ENCODE data around the gene NR2F1-AS1.
"Not testable (repeated sequence)": the region's sequence is repeated elsewhere in the genome, so short reads cannot be mapped to it uniquely, and the experiment has no call there.

NR2F1-AS1 gene

DNA sequence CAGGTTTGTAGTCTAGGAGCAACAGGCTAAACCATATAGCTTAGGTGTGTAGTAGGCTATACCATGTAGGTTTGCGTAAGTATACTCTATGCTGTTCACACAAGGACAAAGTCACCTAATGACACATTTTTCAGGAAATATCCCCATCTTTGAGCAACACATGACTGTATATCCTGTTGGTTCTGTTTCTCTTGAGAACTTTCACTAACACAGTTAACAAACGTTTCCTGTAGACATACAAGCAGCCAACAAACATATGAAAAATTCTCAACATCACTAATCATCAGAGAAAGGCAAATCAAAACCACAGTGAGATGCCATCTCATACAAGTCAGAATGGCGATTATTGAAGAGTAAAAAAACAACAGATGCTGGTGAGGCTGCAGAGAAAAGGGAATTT, 68.2 kb downstream of the NR2F1-AS1 start:
- DNase-seq: no peak

DNA sequence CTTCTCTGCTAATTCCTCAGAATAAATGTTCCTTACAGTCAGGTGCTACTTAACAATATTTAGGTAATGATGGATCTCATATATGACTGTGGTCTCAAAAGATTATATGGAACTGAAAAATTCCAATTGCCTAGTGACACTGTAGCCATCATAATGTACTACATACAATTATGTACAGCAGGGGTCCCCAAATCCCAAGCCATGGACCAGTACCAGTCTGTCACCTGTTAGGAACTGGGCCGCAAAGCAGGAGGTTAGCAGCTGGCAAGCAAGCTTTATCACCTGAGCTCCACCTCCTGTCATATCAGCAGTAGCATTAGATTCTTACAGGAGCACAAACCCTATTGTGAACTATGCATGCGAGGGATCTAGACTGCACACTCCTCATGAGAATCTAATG, 69.6 kb downstream of the NR2F1-AS1 start:
- DNase-seq: no peak

DNA sequence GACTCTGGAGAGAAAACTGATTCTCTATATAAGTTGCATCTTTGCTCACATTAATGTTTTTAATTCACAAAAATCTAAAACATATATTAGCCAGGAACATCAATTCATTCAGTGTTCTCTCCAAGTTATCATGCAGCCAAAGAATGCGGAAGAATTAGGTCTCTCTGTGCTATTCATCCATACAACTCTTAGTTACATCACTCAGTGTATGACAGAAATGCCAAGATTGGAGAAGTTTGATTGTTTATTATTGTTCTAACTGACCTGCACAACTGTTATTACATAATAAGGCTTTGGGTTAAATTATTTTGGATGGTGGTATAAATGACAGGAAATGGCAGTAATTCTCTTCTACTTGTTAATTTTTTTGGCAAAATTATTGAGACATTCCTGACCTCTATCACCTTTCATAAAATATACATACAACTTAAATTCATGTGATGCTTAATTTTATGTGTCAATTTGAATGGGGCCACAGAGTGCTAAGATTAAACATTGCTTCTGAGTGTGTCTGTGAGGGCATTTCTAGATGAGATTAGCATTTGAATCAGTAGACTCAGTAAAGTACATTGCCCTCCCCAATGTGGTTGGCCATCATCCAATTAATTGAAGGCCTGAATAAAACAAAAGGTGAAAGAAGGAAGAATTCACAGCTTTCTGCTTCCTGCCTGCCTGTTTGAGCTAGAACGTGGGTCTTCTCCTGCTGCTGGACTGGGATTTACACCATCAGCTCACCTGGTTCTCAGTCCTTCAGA, 70.2 kb downstream of the NR2F1-AS1 start:
- no peak for DNase-seq

DNA sequence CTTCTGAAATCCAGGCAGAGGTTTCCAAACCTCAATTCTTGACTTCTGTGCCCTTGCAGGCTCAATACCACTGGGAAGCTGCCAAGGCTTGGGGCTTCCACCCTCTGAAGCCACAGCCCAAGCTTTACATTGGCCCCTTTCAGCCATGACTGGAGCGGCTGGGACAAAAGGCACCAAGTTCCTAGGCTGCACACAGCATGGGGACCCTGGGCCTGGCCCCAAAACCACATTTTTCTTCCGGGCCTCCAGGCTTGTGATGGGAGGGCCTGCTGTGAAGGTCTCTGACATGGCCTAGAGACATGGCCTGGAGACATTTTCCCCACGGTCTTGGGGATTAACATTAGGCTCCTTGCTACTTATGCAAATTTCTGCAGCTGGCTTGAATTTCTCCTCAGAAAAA, 75.5 kb downstream of the NR2F1-AS1 start:
- DNase-seq: not testable (repeated sequence)

DNA sequence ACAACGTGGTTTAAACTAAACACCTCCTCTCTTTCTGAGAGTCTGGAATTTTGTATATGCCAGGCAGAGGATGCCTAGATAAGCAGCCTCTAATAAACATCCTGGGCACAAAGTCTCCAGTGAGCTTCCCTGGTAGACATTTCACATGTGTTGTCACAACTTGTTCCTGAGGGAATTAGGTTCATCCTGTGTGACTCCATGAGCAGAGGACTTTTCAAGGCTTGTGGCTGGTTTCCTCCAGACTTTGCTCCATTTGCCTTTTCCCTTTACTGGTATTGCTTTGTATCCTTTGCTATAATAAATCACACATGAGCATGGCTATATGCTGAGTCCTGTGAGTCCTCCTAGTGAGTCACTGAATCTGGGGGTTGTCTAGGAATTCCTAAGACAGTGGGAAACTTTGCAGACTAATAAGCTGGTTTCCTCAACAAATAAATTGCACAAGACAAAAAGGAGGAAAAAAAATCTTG, 77.4 kb downstream of the NR2F1-AS1 start:
- DNase-seq: no peak

DNA sequence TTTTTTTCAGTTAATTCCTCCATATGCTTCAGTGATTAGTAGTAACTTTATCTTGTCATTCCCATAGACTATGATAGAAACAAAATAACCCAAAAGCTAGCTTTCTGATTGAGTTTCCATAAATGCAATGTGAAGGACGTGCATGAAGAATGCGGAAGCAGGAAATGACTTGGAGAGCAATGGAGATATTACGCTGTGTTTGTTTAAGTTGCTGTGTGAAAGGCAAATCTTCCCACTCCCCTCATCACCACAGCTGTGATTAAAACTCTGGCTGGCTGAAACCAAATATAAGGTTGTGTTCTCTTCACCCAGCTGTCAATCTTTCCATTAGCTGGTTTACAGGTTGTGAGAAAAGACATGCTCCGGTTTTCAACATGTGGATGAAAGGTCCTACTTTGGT, 83.9 kb downstream of the NR2F1-AS1 start:
- no peak for DNase-seq

DNA sequence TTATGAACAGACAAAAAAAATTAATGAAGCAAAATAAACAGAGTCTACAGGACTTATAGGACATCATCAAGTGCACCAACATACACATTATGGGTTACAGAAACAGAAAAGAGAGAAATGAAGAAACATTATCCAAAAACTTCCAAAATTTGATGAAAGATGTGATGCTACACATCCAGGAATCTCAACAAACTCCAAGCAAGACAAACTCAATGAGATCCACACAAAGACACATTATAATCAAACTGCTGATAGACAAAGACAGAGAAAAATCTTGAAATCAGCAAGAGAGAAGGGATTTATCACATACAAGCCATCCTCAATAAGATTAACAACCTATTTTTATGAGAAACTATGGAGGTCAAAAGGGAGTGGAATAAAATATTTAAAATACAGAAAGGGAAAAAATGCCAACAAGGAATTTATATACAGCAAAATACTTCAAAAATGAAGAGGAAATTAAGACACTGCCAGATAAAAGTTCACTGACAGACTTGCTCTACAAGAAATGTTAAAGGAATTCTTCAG, 101.0 kb downstream of the NR2F1-AS1 start:
- no peak for DNase-seq

DNA sequence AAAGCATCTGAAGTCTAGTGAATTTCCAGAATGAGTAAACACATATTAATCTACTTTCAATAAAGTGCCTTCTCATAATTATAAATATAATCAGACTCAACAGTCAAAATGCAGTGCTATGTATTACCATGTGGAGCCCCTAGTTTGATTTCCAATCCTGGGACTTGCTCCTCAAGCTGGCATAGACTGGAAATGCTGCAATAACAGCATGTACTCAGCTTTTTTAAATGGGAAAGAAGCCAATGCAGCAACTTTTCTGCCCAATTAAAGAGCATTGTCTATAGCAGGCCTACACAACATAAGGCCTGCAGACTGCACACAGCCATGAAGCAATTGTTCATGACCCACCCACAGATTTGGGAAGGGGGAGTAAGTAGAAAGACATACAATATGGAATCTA, 103.2 kb downstream of the NR2F1-AS1 start:
- DNase-seq: no peak

DNA sequence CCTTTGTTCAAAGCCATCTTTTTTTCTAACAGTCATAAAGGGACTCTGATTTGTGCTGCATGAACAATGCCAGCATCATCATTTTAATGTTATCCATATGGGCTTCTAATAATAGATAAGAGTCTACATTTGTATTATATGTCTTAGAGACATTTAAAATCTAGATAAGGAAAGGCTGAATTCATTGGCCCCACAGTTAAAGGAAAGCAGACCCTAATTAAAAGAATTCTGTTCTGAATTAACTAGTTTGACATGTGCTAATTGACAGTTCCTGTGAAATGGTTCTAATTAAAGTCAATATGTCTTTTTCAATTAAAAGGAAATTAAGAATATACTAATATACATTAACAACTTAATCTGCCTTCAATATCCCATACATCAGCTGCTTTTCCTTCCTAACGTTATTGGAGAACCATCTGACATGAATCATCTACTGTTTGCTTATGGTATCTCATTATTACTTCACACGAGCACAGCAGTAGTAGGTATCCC, 104.7 kb downstream of the NR2F1-AS1 start:
- DNase-seq: no peak

DNA sequence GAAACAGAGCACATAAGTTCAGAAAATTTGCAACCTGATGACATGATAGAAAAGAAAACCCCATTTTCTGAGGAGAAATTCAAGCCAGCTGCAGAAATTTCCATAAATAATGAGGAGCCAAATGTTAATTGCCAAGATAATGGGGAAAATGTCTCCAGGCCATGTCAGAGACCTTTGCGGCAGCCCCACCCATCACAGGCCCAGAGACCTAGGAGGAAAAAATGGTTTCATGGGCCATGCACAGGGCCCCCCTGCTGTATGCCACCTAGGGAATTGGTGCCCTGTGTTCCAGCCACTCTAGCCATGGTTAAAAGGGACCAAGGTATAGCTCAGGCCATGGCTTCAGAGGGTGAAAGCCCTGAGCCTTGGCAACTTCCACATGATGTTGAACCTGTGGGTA, 118.1 kb downstream of the NR2F1-AS1 start:
- no peak for DNase-seq

DNA sequence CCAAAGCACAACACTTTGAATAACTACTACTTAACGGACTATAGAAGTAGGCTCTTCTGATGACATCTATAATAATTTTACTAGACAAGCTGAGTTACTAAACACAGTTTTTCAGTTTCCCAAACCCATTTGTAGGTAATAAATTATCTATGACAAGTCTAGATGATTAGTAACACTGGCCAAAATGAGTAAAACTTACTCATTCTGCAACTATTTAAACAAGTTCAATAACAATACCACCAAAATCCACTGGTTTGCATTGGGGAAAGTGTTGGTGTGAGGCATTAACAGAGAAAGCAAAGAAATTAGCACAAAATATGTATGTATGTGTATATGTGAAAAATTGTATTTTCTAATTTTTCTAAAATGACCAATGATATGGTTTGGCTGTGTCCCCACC, 119.3 kb downstream of the NR2F1-AS1 start:
- DNase-seq: no peak

DNA sequence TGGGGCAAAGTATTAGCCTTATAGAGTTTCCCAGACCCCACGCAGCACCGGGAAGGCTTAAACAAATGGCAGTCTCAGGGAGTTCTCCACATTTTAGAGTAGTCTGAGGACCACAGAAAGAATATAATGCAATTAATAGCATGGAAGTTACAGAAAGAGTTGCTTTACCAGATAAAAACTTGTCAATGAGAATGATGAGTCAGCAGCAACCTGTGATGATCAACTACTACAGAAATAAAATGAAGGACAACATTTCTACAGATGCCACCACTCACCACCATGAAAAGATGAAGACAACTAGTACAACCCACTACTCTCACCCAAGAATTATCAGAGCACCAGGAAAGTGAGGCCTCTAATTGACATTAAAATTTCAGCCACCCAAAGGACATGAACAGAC, 120.7 kb downstream of the NR2F1-AS1 start:
- DNase-seq: no peak

DNA sequence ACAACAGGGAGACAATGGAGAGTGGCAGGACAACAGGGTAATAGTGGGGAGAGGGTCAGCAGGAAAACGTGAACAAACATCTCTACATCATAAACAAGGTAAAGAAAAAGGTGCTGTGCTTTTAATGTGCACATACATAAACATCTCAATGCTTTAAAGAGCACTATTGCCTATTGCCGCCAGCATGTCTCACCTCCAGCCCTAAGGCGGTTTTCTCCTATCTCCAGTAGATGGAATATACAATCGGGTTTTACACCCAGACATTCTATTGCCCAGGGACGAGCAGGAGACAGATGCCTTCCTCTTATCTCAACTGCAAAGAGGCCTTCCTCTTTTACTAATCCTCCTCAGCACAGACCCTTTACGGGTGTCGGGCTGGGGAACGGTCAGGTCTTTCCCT, 124.2 kb downstream of the NR2F1-AS1 start:
- not testable (repeated sequence) for DNase-seq

DNA sequence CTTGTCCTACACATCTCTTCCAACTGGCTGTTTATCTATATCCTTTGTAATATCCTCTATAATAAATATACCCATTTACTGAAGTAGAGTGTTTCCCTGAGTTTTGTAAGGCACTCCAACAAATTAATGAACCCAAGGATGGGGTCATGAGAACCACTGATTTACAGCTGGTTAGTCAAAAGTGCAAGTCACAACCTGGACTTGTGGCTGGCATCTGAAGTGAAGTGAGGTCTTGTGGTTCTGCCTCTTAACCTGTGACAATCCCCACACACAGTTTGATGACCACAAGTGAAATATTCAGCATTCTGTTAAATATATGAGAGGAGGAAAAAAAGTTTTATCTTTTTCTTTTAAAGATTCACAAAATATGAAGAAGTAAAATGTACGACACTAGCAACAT, 126.1 kb downstream of the NR2F1-AS1 start:
- DNase-seq: no peak

DNA sequence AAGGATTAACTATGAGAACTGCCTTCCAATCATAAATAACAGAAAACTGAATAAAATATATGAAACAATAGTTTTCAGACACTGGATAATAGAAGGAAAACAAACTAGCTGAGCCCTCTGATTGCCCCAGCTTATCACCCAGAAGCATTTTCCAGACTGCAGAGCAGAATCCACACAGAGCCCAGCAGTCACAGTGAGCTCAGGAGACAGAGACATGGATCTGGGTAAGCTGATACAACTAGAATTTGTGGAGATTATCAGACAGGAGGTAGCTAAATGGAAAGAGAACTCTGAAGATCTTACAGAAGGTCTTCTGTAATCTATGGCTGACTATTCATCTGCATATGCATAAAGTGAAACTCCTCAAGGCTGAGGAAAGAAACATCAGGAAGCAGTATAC, 128.8 kb downstream of the NR2F1-AS1 start:
- DNase-seq: no peak

DNA sequence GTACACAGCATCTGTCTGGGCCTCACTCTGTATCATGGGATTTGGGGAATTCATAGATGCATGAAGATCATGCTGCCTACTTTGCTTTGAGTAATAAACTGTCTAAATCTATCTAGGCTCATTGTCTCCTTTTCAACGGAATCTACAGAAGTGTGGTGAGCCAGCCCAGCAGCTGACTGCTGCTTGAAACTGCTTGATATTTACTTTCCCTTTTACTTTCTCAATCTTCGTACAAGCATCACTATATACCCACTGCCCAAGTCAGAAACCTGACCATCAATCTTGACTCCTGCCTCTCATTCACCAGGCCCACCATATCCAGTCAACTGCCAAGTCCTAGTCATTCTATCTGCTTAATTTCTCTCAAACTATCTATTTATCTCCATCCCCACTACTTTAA, 142.9 kb downstream of the NR2F1-AS1 start:
- DNase-seq: no peak

DNA sequence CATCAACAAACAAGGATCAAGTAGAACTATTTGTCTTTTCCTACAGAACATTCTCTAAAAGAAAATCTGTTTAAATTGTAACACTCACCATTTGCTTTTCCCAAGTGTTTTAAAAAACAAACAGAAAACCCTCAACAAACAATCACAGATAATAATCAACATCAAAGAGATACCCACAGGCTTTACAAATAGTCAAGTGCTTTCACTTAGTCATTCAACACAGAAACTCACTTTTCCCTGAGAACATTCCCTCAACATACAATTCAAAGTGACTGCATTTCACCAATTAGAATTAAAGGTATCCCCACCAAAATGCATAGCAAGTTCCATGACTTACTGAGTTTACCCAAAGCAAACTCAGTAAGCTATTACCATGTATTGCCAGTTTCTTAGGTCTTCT, 144.9 kb downstream of the NR2F1-AS1 start:
- DNase-seq: no peak

DNA sequence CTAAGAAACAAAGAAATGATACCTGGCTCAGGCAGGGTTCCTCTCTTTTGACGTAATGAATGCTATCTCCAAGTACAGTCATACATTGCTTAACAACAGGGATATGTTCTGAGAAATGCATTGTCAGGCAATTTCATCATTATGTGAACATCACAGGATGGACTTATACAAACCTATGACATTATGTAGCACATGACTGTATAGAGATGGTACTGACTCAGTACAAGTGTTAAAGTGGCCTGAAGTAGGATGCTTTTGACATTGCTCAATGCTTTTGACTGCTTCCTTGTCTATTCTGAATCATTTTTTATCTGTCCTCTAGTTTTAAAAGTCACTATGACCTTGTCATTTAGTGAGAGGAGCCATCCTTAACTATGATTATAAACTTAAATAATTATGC, 147.6 kb downstream of the NR2F1-AS1 start:
- DNase-seq: no peak

DNA sequence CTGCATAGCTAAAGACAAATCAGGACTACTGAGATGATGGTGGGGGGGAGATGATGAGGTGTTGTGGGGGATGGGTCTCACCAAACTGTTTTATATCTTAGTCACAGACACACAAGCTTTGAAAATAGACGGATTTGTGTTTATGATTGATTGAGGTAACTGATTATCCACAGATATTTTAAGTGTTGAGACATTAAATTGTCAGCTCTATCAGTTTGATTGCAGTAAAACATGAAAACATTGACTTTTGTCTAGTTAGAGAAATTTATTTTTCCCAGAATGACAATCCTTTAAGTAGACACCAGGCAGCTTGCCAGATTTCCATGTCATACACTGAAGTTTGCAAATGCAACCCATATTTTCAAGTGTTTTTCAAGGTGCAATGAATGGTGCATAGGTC, 149.8 kb downstream of the NR2F1-AS1 start:
- DNase-seq: no peak

DNA sequence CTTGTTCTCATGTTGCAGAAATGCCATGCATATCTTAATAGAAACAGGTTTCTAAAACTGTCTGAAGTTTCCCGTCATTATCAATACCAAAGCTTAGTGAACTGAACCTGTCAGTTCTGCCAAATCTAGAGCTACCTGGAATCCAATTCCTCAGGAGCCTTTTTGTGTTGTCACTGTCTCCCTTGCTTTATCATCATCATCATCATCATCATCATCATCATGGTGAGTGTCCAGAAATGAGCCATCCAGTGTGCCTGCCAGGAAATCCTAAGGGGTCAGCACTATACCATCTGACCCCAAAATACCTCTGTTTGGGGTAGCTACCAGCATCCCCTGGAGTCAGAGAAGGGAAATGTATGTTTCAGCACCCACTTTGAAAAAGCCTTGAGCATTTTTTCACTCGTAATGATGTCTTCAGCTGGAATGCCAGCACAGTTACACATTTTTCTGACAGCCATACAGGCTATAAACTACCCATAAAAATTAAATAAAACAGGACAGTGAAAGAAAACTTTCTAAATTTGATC, 150.3 kb downstream of the NR2F1-AS1 start:
- no peak for DNase-seq

DNA sequence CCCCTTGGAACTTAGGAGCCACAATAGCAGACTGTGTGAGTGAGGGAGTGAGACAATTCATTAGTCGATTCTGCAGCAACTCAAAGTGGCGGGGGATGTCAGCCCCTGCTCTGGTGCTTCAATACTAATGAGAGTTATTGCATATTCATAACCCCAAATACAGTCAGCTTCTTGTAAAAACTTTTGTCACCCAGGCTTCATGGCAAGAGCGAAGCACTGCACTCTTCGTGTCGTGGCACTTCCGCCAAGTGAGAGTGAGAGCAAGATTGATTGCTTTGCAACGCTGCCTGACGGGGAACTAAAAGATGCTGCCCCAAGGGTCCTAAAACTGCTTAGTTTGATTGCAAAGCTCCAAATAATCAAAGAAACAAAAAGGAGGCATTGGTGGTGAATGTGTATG, 150.9 kb downstream of the NR2F1-AS1 start:
- no peak for DNase-seq

DNA sequence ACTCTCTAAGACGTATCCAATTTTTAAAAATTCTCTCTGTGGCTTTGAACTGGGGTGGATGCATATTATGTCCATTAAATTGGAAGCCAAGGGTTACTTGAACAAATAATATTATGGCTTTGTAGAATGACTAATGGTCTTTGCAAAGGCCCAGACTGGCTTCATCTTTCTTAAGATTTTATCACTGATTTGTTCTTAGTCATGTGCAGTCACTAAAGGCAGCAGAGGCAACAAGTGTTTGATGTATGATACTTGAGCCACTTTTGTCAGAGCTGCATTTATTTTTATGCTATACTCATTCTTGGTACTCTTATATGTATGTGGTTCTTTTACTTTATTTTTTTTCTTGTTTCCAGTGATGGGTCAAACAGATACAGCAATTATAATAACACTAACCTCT, 152.2 kb downstream of the NR2F1-AS1 start:
- DNase-seq: no peak

DNA sequence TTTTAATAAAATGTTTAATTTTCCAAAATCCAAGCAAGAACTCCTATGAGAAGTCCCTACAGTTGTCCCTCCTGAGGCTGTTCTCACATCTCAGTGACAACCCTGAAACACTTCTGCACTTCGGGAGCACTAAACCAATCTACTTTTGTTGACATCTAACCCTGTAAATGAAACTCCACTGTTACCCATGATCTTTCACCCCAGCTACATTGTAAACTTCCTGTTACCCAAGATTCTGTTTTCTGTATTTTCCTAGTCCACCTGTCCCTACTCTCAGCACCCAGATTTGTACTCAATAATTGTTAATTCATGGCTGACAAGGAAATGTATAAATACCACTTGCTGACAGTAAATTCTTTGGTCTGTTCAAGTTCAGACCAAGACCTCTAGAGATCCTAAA, 153.7 kb downstream of the NR2F1-AS1 start:
- no peak for DNase-seq

DNA sequence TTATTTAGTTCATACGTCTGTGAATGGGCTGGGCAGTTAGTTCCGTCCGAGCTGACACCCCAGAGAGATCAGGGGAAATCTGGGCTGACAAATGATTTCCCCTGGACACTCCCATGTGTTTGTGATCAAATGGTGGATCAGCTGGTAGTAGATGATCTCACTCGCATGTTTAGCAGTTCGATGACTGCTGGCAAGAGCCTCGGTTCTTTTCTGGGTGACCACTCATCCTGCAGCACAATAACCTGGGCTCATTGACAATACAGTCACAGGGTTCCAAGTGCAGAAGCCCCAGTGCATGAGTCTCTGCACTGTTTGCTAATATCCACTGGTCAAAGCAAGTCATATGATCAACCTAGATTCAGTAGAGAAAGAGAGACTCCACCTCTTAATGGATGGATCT, 155.9 kb downstream of the NR2F1-AS1 start:
- no peak for DNase-seq

DNA sequence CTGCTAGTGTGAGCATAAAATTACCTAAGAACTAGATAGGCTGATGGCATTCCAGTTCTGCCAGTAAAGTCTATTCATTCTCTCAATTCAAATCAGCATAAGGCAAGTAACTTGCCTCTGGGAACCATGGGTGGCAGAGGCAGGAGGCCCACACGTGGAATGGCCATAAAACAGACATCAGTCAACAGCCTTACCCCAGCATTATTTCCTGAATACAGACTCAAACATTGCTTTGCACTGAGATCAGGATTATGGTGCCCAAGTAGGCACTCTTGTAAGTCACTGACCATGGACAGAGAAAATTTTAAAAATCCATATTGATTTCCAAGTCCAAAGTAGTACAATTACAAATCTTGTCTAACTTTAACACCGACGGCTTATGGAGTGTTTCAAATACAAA, 157.7 kb downstream of the NR2F1-AS1 start:
- no peak for DNase-seq
